SU-DHL-6 (cell line): ENCODE measurements around the gene SPHK1.

ENCODE experiments used
- H2AFZ ChIP-seq: fragments of 200-600 bp; sonication (generic); 2 replicates; pipeline ENCODE4 v1.6.1; 2014; ENCODE audit warnings: low read depth, mild to moderate bottlenecking, moderate library complexity, mixed read lengths, antibody characterized with exemption, low read length; ENCODE audit not compliant: severe bottlenecking
- H3F3A ChIP-seq: fragments of 200-600 bp; shearing (Covaris generic); 2 replicates; pipeline ENCODE4 v1.6.0; 2016; ENCODE audit warnings: antibody characterized with exemption, mild to moderate bottlenecking; ENCODE audit not compliant: insufficient read depth
- H3K27ac ChIP-seq: fragments of 200-600 bp; sonication (generic); 2 replicates; pipeline ENCODE4 v1.5.1; 2016; ENCODE audit warnings: low read depth, mild to moderate bottlenecking, low read length, moderate library complexity, mixed read lengths
- H3K27me3 ChIP-seq: fragments of 200-600 bp; sonication (generic), shearing (Covaris generic); 2 replicates; pipeline ENCODE4 v1.6.0; 2014; ENCODE audit warnings: mild to moderate bottlenecking, low read length
- H3K36me3 ChIP-seq: fragments of 200-600 bp; sonication (generic); 2 replicates; pipeline ENCODE4 v1.6.1; 2014; ENCODE audit warnings: mild to moderate bottlenecking, low read length, mixed read lengths
- H3K4me2 ChIP-seq: fragments of 300-600, 200-600 bp; shearing (Covaris generic), sonication (generic); 2 replicates; pipeline ENCODE4 v1.6.0; 2014; ENCODE audit warnings: low read length, low read depth, mild to moderate bottlenecking; ENCODE audit not compliant: poor library complexity, severe bottlenecking
- H3K4me3 ChIP-seq: fragments of 200-600 bp; sonication (generic); 2 replicates; pipeline ENCODE4 v1.5.1; 2014; ENCODE audit warnings: antibody characterized with exemption, low read length, mild to moderate bottlenecking, mixed read lengths; ENCODE audit not compliant: insufficient read depth, poor library complexity, severe bottlenecking
- H3K79me2 ChIP-seq: fragments of 200-600 bp; sonication (generic); 2 replicates; pipeline ENCODE4 v1.6.1; 2014; ENCODE audit warnings: mild to moderate bottlenecking, low read length, moderate library complexity; ENCODE audit not compliant: insufficient read depth
- H3K9ac ChIP-seq: fragments of 200-600 bp; sonication (generic); 2 replicates; pipeline ENCODE4 v1.7.0; 2014; ENCODE audit warnings: mild to moderate bottlenecking, low read length
- H3K9me2 ChIP-seq: fragments of 200-600 bp; sonication (generic); replicated peaks from 2 replicates; pipeline ENCODE4 v1.6.1; 2014; ENCODE audit warnings: low read length; ENCODE audit not compliant: insufficient read depth
- H3K9me3 ChIP-seq: fragments of 200-600 bp; sonication (generic); 2 replicates; pipeline ENCODE4 v1.6.1; 2014; ENCODE audit warnings: low read length, mixed read lengths; ENCODE audit not compliant: insufficient read depth
- H4K20me1 ChIP-seq: fragments of 200-600 bp; sonication (generic); 2 replicates; pipeline ENCODE4 v1.6.1; 2014; ENCODE audit warnings: low read depth, mild to moderate bottlenecking, antibody characterized with exemption, low read length, moderate library complexity, mixed read lengths
- CTCF ChIP-seq: fragments of 200-600 bp; sonication (generic); IDR thresholded peaks from one replicate; pipeline ENCODE4 v1.5.1; 2017; ENCODE audit warnings: antibody characterized with exemption, mild to moderate bottlenecking, low read length, moderate library complexity; ENCODE audit not compliant: insufficient read depth, poor library complexity, severe bottlenecking
- EZH2phosphoT487 ChIP-seq: fragments of 200-600 bp; sonication (generic), shearing (Covaris generic); conservative IDR thresholded peaks from 2 replicates; pipeline ENCODE4 v1.6.1; 2018; ENCODE audit warnings: mild to moderate bottlenecking, antibody characterized with exemption, low read length, moderate library complexity, mixed read lengths

SPHK1 gene

GRCh38 chr17:76337413-76337777 is 47.0 kb upstream of the SPHK1 start:
- H3K27me3 ChIP-seq: no peaks in the 10 kb centered on the region
- no peak overlapping the region for H3K4me3 ChIP-seq
- no peak overlapping the region for H3K9ac ChIP-seq
- H3F3A ChIP-seq: no peaks in the 10 kb centered on the region
- H3K9me2 ChIP-seq: no peaks in the 10 kb centered on the region
- no peak overlapping the region for H3K27ac ChIP-seq
- no peaks in the 10 kb centered on the region for H3K9me3 ChIP-seq
- no peak overlapping the region for H3K4me2 ChIP-seq
- no peaks in the 10 kb centered on the region for H4K20me1 ChIP-seq
- H2AFZ ChIP-seq: no peak overlapping the region
- 0 out of 2 replicates have a peak, but pooled peaks cover 3% of the 10 kb centered on the region for H3K79me2 ChIP-seq
- H3K36me3 ChIP-seq: no peaks in the 10 kb centered on the region
- TF ChIP-seq EZH2phosphoT487 (no peak), CTCF (no peak)

- H3K4me3 ChIP-seq: no peak overlapping the region
- no peak overlapping the region for H3K4me2 ChIP-seq
- no peaks in the 10 kb centered on the region for H3K36me3 ChIP-seq
- TF ChIP-seq CTCF: no peak
- H4K20me1 ChIP-seq: no peaks in the 10 kb centered on the region
- no peak overlapping the region for H3K27ac ChIP-seq
- H3F3A ChIP-seq: no peaks in the 10 kb centered on the region
- 0 out of 2 replicates have a peak, but pooled peaks cover 3% of the 10 kb centered on the region for H3K79me2 ChIP-seq
- no peaks in the 10 kb centered on the region for H3K9me3 ChIP-seq
- no peak overlapping the region for H3K9ac ChIP-seq
- no peaks in the 10 kb centered on the region for H3K9me2 ChIP-seq
- H3K27me3 ChIP-seq: no peaks in the 10 kb centered on the region
- no peak overlapping the region for H2AFZ ChIP-seq
Measured at GRCh38 chr17:76341301-76341700, 43.1 kb upstream of the SPHK1 start.

- no peak overlapping the region for H3K4me3 ChIP-seq
- no peak overlapping the region for H2AFZ ChIP-seq
- H3K27me3 ChIP-seq: no peaks in the 10 kb centered on the region
- H3K9me3 ChIP-seq: no peaks in the 10 kb centered on the region
- H3K4me2 ChIP-seq: no peak overlapping the region
- H3K9ac ChIP-seq: no peak overlapping the region
- 0 out of 2 replicates have a peak, but pooled peaks cover 2% of the 10 kb centered on the region for H3K79me2 ChIP-seq
- TF ChIP-seq EZH2phosphoT487 (no peak), CTCF (no peak)
- no peaks in the 10 kb centered on the region for H4K20me1 ChIP-seq
- no peaks in the 10 kb centered on the region for H3K9me2 ChIP-seq
- H3K36me3 ChIP-seq: 0 out of 2 replicates have a peak, but pooled peaks cover 3% of the 10 kb centered on the region
- H3F3A ChIP-seq: no peaks in the 10 kb centered on the region
- no peak overlapping the region for H3K27ac ChIP-seq
Measured at GRCh38 chr17:76343106-76343505, 41.3 kb upstream of the SPHK1 start.
